ENCODE results near the gene SUDS3.
A peak's percentile ranks its signal among the peaks of the same experiment; 100 is the strongest.

The SUDS3 gene

DNA sequence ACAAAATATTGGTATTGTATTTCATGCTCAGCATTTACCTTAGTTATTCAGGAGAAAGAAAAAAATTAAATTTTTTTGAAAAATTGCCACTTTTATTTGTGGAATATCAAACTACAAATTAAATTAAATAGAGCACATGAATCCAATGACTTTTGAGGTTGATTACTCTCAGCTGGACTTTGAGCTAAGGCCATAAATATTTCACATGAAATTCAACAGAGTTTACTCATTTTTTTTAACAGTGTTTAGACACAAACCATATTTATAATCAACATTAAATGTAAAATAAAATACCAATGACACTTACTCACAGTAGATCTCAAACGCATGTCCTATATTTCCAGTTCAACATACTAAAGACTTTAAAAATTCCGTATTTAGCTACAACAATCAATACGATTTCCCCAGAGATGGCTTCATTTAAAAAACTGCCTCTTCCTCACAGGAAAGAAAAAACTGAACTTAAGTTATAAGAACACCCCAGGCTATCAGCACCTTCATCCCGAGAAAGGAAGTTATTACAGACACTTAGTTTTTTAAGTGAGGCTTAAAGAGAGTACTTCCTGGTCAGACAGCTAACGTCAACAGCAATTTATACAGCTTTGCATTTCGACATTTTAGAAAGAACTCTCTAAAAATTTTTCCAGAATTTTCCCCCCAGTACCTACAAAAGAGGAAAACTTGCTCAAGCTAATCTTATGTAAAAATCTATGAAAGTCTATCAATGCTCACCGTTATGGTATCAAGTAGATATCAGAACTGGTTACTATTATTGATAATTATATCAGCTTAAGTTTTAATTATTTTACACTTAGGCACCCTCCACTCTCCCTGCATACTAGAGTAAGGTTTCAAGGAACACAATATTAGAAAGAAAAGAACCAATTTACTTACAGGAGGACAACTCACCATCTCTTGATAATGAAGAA, 17.5 kb upstream of the SUDS3 start:
- Mint-ChIP-seq H3K36me3 (ENCODE audit: insufficient read depth) (peaks cover 2% of the 10 kb centered on the region), H3K27ac (ENCODE audit: low read depth) (peak overlapping the region; percentile 92), H3K4me1 (peaks cover 47% of the 10 kb centered on the region), H3K27me3 (no peaks in the 10 kb centered on the region), H3K4me3 (peak overlapping the region; percentile 88), H3K9me3 (no peaks in the 10 kb centered on the region)
- ATAC-seq (replicated peaks; ENCODE audit: extremely low read depth, poor library complexity, severe bottlenecking) (peak; percentile 47), DNase-seq (ENCODE audit: low spot score in 2 of 2) (no peak)

DNA sequence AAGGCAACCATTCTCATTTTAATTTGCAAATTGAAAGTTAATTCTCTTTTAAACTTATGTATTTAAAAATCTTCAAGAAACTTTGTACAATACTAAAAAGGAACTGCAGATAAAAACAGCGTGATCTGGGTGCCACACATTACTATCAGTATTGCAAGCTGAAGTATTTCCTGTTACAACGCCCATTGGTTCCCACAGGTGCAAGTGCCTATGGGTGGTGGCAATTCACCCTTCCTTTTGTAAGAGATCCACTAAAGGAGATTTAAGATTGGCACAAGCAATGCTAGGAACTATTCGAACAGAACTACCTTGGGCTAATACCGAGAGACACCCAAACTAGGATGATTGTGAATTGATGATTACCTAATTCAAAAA, 16.8 kb upstream of the SUDS3 start:
- Mint-ChIP-seq H3K4me1 (peaks cover 45% of the 10 kb centered on the region), H3K27me3 (no peaks in the 10 kb centered on the region), H3K36me3 (ENCODE audit: insufficient read depth) (peaks cover 2% of the 10 kb centered on the region), H3K9me3 (no peaks in the 10 kb centered on the region), H3K4me3 (peak overlapping the region; percentile 88), H3K27ac (ENCODE audit: low read depth) (peak overlapping the region; percentile 92)
- ATAC-seq (replicated peaks; ENCODE audit: extremely low read depth, poor library complexity, severe bottlenecking) (peak; percentile 85), DNase-seq (ENCODE audit: low spot score in 2 of 2) (no peak)

DNA sequence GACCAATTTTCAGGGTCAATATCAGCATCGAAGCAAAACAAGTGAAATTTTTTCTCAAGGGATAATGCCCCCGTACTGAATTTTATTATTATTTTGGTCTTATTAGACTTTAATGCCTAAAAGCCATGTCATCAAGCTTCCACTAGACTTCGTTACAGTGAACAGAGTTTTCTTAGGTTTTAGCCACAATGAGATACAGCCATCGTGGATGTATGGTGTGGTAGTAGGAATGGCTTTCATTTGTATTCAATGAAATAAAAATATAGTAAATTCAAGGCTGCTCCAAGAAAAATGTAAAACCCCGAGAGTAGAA, 15.3 kb upstream of the SUDS3 start:
- Mint-ChIP-seq H3K36me3 (ENCODE audit: insufficient read depth) (peaks cover 2% of the 10 kb centered on the region), H3K9me3 (no peaks in the 10 kb centered on the region), H3K27ac (ENCODE audit: low read depth) (no peak overlapping the region), H3K4me1 (peaks cover 37% of the 10 kb centered on the region), H3K27me3 (no peaks in the 10 kb centered on the region), H3K4me3 (no peak overlapping the region)
- ATAC-seq (replicated peaks; ENCODE audit: extremely low read depth, poor library complexity, severe bottlenecking): no peak
- no peak for DNase-seq (ENCODE audit: low spot score in 2 of 2)

DNA sequence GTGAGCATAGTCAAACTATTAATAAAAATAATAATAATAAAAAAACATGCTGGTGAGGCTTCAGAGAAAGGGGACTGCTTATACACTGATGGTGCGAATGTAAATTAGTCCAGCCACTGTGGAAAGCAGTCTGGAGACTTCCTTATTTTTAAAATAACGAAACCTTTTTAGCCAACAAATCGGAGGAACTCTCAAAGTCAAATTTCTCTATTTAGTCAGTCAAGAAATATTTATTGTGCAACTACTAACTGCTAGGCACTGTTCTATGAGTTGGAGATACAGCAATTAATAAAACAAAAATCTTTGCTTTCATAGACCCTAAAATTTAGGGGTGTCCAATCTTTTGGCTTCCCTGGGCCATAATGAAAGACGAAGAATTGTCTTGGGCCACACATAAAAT, 14.5 kb upstream of the SUDS3 start:
- DNase-seq (ENCODE audit: low spot score in 2 of 2) (no peak), ATAC-seq (replicated peaks; ENCODE audit: extremely low read depth, poor library complexity, severe bottlenecking) (no peak)
- peaks cover 2% of the 10 kb centered on the region for H3K36me3 Mint-ChIP-seq (ENCODE audit: insufficient read depth)
- H3K4me1 Mint-ChIP-seq: peaks cover 34% of the 10 kb centered on the region
- H3K9me3 Mint-ChIP-seq: no peaks in the 10 kb centered on the region
- H3K27me3 Mint-ChIP-seq: no peaks in the 10 kb centered on the region
- H3K4me3 Mint-ChIP-seq: no peak overlapping the region
- no peak overlapping the region for H3K27ac Mint-ChIP-seq (ENCODE audit: low read depth)

DNA sequence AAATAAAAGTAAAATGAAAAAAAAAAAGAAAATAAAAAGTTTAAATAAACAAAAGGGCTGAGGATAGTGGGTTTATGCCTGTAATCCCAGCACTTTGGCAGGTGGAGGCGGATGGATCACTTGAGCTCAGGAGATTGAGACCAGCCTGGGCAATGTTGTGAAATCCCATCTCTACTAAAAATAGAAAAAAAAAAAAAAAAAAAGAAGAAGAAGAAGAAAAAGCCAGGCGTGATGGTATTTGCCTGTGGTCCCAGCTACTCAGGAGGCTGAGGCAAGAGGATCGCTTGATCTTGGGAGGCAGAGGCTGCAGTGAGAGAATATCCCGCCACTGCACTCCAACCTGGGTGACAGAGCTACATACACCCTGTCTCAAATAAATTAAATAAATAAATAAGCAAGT, 7.5 kb upstream of the SUDS3 start:
- Mint-ChIP-seq H3K27ac (ENCODE audit: low read depth) (no peak overlapping the region), H3K9me3 (no peaks in the 10 kb centered on the region), H3K4me3 (no peak overlapping the region), H3K4me1 (peaks cover 32% of the 10 kb centered on the region), H3K36me3 (ENCODE audit: insufficient read depth) (peaks cover 4% of the 10 kb centered on the region), H3K27me3 (no peaks in the 10 kb centered on the region)
- ATAC-seq (replicated peaks; ENCODE audit: extremely low read depth, poor library complexity, severe bottlenecking) (no peak), DNase-seq (ENCODE audit: low spot score in 2 of 2) (no peak)

DNA sequence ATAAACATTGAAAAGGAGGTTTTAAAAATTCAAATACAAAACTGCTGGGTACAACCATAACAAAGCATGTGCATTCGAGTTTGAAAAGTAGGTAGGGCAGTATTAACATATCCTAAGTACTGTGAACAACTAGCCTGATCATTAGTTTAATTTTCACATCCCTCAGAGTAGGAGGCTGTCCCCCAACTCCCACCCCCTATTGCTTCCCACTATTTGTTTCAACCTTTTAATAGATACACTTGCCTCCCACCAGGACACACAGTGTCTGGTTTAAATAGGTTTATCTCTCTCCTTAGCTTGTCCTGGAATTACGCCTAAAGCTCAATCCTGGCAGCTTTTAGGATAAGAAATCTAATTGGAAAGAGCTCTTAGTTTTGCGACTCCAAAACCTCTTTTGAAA, 5.8 kb upstream of the SUDS3 start:
- Mint-ChIP-seq H3K27ac (ENCODE audit: low read depth) (no peak overlapping the region), H3K9me3 (no peaks in the 10 kb centered on the region), H3K4me1 (peaks cover 27% of the 10 kb centered on the region), H3K36me3 (ENCODE audit: insufficient read depth) (peaks cover 4% of the 10 kb centered on the region), H3K27me3 (no peaks in the 10 kb centered on the region), H3K4me3 (peak overlapping the region; percentile 94)
- no peak for ATAC-seq (replicated peaks; ENCODE audit: extremely low read depth, poor library complexity, severe bottlenecking)
- DNase-seq (ENCODE audit: low spot score in 2 of 2): no peak

DNA sequence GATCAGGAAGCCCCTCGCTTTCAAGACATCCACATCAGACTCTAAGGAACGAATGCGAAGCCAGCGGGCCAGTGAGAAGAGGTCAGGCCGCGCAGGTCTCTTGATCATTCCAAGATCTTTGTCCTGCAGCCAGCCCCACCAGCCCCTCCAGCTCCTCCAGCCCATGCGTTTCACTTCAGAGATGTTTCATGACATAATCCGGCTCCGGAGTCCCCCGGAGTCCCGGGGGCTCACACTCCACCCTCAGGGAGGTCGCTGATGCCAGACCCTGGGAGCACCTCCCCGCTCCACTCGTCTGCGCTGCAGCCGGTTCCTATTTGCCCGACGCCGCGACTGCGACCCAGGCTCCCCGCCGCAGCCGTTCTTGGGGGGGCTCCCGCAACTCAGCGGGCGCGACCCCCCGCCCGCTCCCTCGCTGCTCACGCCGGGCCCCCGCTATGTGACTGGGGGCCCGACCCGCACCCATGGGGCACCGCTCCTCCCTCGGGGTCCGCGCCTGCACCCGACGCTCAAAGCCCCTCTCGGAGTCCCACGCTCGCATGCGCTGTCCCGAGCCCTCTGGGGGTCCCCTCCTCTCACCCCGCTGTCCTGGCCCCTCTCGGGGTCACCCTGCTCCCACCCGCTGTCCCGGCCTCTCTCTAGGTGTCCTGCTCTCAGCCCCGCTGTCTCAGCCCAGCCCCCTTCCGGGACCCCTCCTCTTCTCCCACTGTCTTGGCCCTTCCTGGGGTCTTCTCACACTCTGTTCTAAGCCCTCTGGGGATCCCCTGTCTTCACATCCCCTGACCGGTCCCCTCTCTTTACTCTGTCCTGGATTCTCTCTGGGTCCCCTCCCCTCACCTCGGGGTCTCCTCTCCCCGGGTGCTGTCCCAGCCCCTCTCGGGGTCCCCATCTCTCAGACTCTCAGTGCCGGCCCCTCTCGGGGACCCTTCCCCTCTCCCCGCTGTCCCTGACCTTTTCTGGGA, 4.8 kb upstream of the SUDS3 start:
- no peaks in the 10 kb centered on the region for H3K27me3 Mint-ChIP-seq
- H3K9me3 Mint-ChIP-seq: no peaks in the 10 kb centered on the region
- DNase-seq (ENCODE audit: low spot score in 2 of 2): no peak
- peaks cover 8% of the 10 kb centered on the region for H3K36me3 Mint-ChIP-seq (ENCODE audit: insufficient read depth)
- H3K4me3 Mint-ChIP-seq: peak overlapping the region; percentile 94
- peaks cover 32% of the 10 kb centered on the region for H3K4me1 Mint-ChIP-seq
- no peak for ATAC-seq (replicated peaks; ENCODE audit: extremely low read depth, poor library complexity, severe bottlenecking)
- H3K27ac Mint-ChIP-seq (ENCODE audit: low read depth): peak overlapping the region; percentile 90

DNA sequence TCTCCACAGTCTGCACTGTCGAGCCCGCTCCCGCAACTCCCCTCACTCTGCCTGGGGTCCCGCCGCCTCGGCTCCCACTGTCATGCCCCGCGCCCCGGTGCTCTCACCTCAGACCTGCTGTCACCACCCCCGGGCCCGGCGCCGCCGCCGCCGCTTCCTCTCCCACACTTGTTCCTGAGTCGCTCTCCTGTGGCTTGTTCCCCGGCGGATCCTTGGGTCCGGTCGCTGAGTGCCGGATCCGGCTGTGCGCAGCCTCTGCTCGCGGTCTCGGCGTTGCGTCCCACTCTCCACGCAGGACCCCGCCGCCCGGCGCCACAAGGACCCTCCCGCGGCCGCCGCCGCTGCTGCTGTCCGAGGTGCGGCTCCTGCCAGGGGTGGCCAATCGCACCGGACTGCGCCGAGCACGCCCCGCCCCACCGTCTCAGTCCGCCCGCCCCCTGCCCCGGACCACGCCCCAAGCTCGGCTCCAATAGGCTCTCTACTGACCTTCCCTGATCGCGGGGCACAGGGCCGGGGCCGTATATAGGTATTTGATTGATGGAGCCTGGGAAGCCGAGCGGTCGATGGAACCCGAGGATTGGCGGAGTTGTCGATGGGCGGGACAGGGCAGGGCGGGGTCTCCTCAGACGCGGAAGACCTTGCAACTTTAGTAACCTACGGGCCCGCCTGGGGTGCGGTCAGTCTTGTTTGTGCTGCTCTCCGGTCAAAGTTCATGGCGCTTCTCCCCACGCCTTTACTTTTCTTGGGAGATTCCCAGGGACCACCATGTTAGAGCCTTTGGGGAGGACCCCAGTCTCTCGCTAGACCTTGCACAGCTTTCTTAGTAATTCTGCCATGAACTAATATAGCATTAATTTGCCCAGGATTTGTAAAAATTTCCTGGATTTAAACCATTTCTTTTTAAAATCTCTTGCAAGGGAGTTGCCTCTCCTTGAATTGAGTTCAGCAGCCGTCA, 3.5 kb upstream of the SUDS3 start, which contains the start of gene TAOK3:
TAOK3 (minus strand) TSS at position 367 of the 955 bp plus-strand sequence. CDS start 117,340 bp downstream, outside the sequence.
- Mint-ChIP-seq H3K9me3 (no peaks in the 10 kb centered on the region), H3K4me1 (peaks cover 43% of the 10 kb centered on the region)

DNA sequence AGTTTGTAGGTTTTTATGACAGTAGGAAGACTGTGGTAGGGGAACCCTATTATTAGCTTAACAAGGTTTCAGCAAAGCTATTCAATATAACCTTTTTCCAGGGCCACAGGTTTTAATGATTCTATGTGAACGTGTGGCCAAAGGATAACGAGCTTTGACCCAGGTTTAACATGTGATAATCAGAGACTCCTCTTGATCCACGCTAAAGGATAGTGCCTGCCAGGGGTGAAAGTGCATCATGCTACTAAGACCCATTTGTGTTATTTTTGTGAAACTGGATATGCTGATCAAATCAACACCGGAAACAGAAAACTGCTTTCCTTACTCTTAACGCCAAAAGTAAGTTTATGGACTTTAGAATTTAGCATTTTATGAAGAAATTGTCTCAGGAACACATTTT, 2.7 kb upstream of the SUDS3 start:
- Mint-ChIP-seq H3K27ac (ENCODE audit: low read depth) (no peak overlapping the region), H3K9me3 (no peaks in the 10 kb centered on the region), H3K4me1 (peaks cover 47% of the 10 kb centered on the region), H3K27me3 (no peaks in the 10 kb centered on the region), H3K36me3 (ENCODE audit: insufficient read depth) (peaks cover 19% of the 10 kb centered on the region), H3K4me3 (peak overlapping the region; percentile 94)
- no peak for DNase-seq (ENCODE audit: low spot score in 2 of 2)
- no peak for ATAC-seq (replicated peaks; ENCODE audit: extremely low read depth, poor library complexity, severe bottlenecking)

More for the DNA sequence above, 3.5 kb upstream of the SUDS3 start, which contains the start of gene TAOK3:
- Mint-ChIP-seq H3K27me3 (no peaks in the 10 kb centered on the region), H3K27ac (ENCODE audit: low read depth) (peak within 1 kb of the TSS; percentile 90), H3K36me3 (ENCODE audit: insufficient read depth) (peaks cover 16% of the 10 kb centered on the region), H3K4me3 (peak within 1 kb of the TSS; percentile 94)
- peak; percentile 90 for ATAC-seq (replicated peaks; ENCODE audit: extremely low read depth, poor library complexity, severe bottlenecking)
- peak; percentile 89 to 95 for DNase-seq (ENCODE audit: low spot score in 2 of 2)

DNA sequence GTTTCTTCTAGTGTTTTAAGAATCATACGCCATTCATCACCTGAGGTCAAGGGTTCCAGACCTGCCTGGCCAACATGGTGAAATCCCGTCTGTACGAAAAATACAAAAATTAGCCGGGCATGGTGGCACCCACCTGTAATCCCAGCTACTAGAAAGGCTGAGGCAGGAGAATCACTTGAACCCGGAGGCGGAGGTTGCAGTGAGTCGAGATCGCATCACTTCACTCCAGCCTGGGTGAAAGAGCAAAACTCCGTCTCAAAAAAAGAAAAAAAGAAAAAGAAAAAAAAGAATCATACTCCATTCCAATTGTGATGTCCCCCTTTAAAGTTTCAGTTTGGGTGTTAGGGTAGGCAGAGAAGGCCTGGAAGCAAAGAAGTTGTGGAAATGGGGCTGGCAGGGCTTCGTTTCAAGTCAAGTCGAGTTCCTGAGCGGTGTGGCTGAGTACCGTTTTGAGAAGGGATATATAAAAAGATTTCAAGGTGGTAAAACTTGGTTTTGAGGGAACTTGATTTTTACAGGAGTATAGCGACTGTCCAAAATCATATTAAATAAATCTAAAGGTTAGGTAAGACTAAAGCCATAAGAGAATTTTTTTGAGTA, 2.1 kb upstream of the SUDS3 start:
- peak overlapping the region; percentile 13 for H3K4me3 Mint-ChIP-seq
- DNase-seq (ENCODE audit: low spot score in 2 of 2): no peak
- H3K27me3 Mint-ChIP-seq: no peaks in the 10 kb centered on the region
- peaks cover 47% of the 10 kb centered on the region for H3K4me1 Mint-ChIP-seq
- peaks cover 22% of the 10 kb centered on the region for H3K36me3 Mint-ChIP-seq (ENCODE audit: insufficient read depth)
- no peaks in the 10 kb centered on the region for H3K9me3 Mint-ChIP-seq
- no peak for ATAC-seq (replicated peaks; ENCODE audit: extremely low read depth, poor library complexity, severe bottlenecking)
- no peak overlapping the region for H3K27ac Mint-ChIP-seq (ENCODE audit: low read depth)

DNA sequence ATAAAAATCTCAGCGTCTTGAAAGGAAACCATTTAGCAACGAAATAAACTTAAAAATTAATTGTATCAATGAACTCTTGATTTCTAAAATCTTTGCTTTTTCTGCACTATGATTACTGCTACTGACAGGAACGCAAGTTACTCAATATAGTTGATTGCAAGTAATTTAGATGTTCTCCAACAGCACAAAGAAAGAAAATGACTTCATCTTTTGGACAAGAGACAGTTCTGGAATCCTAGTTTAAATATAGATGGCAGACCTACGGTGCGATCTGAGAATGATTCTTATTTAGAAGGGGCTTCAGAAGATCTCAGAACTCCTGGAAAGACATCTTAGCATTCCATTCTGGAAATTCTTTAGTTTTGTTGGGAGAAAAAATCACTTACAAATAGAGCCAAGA, 1.4 kb upstream of the SUDS3 start:
- no peak for DNase-seq (ENCODE audit: low spot score in 2 of 2)
- H3K4me1 Mint-ChIP-seq: peaks cover 47% of the 10 kb centered on the region
- peak overlapping the region; percentile 98 for H3K4me3 Mint-ChIP-seq

More for the DNA sequence above, 1.4 kb upstream of the SUDS3 start:
- ATAC-seq (replicated peaks; ENCODE audit: extremely low read depth, poor library complexity, severe bottlenecking): no peak
- H3K27ac Mint-ChIP-seq (ENCODE audit: low read depth): no peak overlapping the region
- H3K9me3 Mint-ChIP-seq: no peaks in the 10 kb centered on the region
- no peaks in the 10 kb centered on the region for H3K27me3 Mint-ChIP-seq
- H3K36me3 Mint-ChIP-seq (ENCODE audit: insufficient read depth): peaks cover 22% of the 10 kb centered on the region
